HG02623 (cell line): ENCODE results near the gene ZNF536.

Source experiments
- ATAC-seq: cut with Tn5 transposase; IDR thresholded peaks from one replicate; pipeline ENCODE4 v1.9.1; 2021; ENCODE audit warnings: moderate library complexity; ENCODE audit not compliant: unreplicated experiment

Gene ZNF536

DNA sequence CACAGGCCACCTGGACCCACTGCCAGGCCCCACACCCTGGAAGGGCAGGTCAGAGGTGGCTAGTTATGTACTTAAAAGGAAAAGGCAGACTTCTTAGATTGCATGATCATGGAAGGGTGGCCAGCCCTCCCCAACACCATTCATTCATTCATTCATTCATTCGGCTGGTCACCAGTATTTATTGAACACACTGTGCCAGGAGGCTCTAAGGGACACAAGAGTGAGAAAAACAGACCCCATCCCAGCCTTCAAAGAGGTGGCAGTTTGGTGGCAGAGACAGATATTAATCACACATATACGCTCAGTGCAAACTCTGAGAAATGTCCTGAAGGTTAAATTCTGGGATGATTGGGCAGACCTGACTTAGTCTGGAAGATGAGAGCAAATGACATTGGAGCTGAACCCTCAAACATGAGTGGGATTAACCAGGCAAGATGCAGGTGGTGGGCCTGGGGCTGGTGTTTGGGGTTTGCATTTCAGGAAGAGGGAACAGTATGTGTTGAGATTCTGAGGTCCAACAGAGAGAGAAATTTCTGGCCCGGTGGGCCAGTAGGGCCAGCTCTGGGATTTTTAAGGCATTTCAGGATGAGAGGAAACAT lies 147.5 kb downstream of the ZNF536 start:
- ATAC-seq, result no peak

DNA sequence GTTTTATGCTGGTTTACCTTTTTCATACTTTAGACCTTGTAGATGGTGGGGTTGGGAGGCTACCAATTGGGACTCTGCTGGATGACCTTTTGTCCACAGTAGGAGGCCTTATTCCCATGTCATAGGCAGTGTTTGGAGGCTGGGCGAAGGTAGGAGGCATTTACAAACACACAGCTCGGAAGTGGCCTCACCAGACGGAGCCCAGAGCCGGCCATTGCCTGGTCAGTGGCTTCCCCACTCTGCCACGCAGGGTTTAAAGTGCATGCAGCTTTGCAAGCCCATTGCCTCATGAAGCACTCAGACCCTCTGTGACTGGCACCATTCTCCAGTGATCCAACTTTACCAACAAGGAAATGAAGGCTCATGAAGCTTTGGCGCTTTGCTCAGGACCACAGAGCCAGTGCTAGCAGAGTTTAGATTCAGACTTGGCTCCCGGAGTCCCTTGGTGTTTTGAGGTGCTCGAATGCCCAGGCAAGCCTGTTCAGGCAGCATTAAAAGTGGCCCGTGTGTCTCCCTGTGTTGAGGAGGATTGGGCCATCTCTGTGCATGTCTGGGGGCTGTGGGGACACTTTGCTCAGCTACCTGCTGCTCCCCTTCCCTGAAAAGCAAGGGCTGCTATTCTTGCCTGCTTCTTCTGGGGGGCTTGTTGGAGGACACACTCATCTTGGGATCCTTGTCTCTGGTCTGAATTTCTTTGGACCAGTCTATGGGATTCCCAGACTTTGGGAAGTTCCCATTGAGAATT lies 148.7 kb downstream of the ZNF536 start:
- ATAC-seq, result no peak

DNA sequence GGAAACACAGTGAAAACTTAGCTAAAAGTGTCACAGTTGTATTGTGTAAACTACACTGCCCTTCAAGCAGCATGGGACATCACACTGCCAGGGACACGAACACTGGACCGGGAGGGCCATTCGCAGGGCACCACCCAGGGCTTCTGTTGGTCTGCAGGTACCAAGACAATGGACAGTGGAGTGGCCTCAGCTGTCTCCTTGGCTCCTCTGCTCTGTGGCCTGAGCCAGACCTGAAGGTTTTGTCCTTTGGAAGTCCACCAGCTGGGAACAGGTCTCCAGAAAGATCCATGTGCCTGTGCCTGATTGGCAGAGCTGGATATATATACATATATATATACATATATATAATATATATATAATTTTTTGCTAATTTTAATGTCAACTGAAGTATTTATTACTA lies 149.8 kb downstream of the ZNF536 start:
- no peak for ATAC-seq

DNA sequence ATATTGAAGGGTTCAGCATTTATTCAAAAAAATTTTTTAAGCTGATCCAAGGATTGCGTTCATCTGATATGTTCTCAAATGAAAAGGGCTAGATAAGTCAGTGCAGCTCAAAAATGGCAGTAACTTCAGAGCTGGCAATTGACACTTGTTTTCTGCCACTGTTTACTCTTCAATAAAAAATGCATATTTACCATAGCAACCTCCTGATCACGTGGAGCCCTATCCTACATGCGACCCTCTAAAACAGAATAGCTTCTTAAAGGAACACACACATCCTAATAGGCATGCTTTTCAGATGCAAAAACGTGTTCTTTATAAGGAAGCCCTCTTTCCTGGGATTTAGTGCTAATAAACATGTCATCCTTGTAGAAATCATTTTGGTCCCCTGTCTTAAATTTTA lies 150.2 kb downstream of the ZNF536 start:
- no peak for ATAC-seq

DNA sequence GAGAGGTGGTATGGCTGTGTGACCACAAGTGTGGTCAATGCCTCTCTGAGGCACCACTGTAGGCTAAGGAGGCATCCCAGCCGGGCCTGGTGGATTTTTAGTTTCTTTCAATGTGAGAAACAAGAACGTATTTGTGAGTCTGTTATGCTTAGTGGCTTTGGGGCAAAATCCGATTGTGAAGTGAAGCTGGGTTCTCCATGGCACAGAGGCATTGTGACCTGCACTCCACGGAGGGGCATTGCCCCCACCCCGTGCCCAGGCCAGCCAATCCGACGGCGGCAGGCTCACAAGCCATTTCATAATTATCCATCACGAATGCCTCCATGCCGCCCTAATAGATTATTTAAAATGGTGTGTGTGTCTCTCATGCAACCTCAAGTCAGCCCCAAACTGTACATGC lies 151.6 kb downstream of the ZNF536 start:
- ATAC-seq, result no peak

DNA sequence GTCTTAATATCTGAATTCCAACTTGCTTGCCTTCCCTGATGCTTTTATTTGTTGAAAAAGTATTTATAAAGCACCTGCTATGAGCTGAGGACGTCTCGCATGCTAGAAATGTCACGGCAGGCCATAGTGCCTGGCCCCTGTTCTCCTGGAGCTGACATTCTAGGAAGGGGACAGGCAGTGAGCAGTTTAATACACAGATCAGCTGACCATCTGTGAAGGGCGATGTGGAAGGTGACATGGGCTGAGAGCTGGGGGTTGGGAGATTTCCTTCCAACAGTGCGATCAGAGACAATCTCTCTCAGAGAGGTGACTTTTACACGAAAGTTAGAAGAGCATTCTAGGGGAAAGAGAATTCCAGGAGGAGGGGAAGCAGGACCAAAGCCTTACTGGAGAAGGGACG lies 153.2 kb downstream of the ZNF536 start:
- ATAC-seq, result no peak

DNA sequence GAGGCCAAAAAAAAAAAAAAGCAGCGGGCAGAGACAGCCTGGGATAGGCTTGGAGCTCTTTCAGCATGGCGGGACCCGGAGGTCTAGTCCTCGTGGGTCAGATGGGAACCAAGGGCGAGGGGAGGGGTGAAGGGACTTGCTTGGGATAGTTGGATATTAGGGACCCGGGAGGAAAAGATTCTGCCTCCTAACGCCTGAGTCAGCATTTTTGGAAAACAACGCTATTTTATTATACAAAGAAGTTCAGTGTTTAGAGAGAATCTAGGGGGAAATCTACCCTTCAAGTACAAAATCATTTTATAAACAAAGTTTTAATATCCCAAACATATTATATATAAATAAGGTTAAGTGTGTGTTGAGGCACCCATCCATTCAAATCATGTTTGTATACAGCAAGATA lies 156.7 kb downstream of the ZNF536 start:
- ATAC-seq, result no peak

DNA sequence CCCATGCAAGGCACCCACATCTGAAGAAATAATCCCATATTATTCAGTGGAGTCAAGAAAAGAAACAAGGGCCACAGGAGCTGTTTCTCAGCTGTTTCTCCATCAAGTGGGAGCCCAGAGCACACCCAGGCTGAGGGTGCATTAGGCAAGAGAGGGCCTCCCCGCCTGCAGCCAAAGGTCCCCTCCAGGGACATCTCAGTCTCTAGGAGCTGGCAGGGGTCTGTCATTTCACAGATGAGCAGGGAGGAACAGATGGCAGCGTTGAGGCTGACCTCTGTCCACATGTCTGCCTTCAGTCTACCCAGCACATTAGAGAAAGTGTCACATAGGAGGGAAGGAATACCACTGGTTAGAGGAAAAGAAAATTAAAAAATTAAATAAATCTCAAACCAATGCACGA lies 157.7 kb downstream of the ZNF536 start:
- no peak for ATAC-seq

DNA sequence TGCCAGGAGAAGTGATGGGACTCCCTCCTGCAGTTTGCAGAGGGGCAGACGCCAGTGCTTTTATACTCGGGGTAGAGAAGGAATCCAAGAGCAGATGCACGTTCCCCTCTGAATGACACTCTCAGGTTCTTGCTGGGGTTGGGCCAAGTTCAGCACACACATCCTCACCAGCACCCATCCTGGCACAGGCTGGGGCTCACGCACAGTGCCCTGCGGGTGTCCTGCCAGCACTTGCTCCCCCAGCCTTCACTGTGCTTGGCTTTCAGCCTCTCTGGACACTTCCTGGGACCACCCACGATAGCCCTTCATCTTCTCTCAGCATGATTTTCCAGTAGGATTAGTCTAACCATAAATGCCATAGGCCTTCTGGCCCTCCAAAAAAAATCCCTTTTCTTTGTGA lies 158.6 kb downstream of the ZNF536 start:
- ATAC-seq, result no peak

DNA sequence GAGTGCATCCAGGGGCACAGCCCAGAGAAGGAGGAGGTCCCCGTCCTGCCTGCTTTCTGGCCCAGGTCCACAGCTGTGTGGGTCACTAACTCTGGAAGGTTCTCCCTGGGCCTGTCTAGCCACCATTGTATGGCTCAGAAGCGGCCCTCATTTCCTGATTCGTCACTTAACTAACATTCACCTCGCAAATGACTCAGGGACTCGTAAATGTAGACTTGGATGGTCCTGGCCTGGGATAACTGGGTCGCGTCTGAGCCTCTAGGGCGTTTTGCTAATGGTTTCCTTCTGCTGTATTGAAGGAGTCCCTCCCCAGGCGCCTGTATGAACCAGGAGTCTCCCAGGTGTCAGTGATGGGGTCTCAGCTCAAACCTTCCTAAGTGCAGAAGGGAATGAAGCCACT lies 162.8 kb downstream of the ZNF536 start:
- no peak for ATAC-seq

DNA sequence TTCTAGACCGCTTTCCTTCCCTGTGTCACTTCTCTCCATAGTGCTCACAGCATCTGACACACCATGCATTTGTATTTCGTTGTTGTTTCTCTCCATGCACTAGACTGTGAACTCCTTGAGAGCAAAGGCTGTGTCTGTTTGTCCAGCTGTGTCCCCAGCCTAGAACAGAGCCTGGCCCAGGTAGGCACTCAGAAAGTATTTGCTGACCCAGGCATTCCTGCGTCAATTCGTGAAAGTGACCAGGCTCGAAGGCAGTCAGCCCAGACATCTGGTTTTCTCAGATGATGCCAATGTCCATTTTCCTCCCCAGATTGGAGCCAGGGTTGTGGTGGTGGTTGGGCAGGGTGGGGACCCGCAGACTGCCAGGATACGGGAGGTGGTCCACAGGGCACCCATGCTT lies 164.8 kb downstream of the ZNF536 start:
- no peak for ATAC-seq

DNA sequence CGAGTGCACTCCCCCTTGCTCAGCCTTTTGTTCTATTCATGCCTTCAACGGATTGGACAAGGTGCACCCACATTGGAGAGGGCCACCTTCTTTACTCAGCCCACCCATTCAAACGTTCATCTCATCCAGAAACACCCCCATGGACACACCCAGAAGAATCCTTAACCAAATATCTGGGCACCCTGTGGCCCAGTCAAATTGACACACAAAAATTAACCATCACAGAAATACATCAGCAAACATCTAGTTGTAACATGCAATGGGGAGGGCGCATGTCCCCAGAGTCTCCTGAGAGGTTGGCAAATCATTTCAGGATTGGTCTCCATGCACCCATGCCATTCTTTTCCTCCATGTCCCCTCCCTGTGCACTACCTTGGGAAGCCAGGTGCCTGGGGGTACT lies 167.1 kb downstream of the ZNF536 start:
- ATAC-seq, result no peak

DNA sequence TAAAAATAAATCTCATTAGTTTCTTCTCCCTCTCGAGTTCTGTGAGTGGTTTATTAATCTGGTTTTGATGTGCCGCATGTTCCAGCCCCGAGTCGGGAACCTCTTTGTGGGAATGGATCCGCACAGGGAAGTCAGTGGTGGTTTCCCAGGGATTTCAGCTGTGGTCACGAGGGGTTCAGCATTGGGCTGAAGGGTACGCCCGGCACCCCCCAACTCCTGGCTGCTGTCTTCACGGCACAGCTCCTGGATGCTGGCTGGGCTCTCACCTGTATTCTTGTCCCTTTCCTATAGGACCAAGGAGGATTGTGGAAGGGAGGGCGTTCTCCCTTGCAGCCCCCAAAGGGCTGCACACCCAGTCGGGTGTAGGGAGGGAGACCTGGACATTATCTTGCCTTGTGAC lies 167.8 kb downstream of the ZNF536 start:
- ATAC-seq, result no peak

DNA sequence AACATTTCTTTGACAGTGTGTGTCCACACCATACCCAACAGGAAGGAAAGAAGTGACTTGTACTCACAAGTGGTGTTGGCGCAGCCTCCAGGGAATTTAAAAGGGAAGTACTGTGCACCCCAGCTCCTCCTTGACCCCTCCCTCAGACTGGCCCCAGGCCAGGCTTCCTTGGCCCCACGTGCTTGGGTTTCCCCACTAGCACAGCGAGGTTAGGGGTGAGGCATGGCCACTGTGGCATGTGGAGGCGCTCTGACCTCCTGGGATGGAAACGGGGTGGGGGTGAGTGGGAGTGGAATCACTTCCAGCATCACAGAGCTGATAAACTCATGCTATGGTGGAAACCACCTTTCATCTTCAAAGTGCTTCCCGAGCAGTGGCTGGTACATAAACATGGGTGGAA lies 168.6 kb downstream of the ZNF536 start:
- no peak for ATAC-seq

DNA sequence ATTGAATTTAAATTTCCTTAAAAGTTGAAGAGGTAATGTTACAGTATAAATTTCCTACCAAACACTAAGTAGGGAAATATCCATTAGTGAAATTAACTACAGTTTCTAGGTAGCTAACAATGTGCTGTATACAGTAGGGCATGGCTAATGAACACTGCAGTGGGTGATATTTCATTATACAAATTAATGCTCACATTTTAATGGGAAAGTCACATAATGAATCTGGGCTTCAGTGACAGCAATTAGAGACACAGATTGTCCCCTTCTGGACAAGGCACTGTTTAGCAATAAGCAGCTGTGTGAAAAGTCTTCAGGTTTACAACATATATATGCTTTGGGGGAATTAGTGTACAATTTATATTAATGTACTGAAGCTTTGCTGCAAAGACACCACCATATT lies 169.4 kb downstream of the ZNF536 start:
- ATAC-seq, result no peak

DNA sequence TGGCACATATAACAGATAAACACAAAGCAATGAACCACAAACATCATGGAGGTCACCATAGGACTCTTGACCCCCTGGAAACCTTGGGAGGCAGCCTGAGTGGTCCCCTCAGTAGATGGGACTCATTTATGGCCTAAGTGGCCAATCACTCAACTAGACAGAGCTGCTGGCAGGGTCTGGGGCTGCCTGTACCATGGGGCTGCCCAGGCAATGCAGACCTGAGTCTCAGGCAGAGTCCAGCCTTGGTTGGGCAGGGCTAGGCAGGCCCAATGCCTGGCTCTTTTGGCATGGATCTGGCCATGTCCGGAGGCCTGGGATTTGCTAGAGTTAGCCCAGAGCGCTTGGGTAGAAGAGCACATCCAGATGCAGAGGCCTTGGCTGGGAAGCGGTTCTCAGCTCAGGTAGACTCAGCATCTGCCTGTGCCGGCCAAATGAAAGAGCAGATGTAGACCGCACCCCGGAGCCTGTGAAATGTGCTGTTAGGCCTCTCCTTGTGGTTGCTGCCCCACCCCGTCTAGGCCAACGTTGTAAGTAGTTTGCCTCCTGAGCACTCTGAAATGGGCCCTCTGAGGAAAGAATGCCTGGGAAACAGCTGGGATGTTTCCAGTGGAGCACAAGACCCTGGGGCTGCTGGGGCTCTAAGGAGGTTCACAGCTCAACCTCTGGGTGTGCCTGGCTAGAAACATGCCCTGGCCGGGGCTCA lies 171.2 kb downstream of the ZNF536 start:
- no peak for ATAC-seq

DNA sequence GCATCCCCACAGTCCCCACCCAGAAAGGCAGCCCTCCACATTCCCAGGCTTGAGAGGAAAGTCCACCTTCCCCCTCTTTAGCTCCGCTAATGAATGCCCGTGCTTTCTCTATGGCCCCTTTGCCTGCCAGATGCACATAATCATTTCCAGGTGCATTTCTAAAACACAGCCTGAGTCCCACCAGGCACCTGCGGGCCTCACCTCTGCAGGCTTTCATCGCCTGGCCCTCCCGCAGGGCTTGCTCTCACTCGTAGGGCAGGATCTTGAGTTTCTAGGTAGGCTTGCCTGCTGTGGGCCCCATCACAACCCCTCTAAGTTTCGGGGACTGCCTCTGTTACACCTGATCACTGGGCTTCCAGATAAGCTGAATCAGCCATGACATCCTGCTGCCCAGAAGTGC lies 173.6 kb downstream of the ZNF536 start:
- no peak for ATAC-seq

DNA sequence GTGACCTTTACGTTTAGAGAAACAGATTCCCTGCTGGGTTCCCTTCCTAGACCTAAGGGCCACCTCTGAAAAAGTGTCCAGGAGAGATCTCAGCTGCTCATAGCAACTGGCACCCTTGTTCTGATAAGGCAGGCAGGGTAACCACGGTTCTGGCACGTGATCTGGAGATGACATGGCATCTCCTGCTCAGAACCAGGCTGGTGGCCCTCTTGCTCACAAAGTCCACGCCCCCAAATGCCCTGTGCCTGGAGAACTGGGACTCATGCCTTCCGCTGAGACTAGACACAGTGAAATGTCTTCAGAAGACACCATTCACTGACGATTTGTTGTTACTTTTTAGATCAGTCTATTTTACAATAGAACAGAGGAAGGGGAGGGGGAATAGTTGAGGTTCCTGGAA lies 174.1 kb downstream of the ZNF536 start:
- no peak for ATAC-seq

DNA sequence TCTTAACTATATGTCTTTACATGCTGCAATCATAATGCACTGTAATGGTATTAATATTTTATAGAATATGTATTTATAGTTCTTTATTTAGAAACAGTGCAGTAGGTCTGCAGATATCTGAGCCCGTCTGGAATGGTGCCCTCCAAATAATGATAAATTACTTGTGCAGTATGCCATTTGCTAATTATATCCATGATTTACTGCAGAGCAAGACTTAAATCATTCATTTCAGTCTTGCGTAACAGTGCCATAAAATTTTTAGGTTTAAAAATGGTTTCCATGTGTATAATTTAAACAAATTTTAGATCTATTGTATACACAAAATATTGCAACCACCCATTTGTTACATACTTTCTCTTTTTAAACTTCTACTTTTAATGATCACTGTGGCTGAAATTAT lies 175.1 kb downstream of the ZNF536 start:
- ATAC-seq, result no peak

DNA sequence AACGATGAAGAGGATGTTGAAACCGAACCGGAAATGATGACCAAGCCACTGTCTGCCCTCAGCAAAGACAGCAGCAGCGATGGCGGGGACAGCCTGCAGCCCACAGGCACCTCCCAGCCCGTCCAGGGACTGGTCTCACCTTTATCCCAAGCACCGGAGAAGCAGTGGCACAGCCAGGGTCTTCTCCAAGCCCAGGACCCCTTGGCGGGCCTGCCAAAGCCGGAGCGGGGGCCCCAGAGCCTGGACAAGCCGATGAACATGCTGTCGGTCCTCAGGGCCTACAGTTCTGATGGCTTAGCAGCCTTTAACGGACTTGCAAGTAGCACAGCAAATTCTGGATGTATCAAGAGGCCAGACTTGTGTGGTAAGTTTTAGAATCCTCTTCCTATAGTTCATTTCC lies 177.0 kb downstream of the ZNF536 start:
- ATAC-seq, result no peak

DNA sequence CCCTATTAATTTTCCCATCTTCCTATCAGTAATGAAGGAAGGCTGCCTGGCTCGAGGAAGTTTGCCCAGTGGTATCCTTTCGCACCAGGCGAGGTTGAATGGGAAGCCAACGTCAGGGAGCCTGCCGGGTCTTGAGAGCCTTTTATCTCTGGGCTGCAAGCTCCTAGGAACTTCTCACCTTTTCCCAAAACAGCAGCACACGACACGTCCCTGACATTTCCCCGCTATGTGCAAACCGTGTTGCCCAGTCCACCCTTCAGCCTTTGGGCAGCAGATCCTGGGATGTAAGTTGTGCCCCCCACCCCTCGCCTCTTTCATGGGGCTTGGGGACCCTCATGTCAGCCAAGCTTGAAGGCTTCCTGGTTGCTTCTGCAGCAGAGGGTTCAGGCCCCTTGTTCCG lies 179.1 kb downstream of the ZNF536 start:
- no peak for ATAC-seq

DNA sequence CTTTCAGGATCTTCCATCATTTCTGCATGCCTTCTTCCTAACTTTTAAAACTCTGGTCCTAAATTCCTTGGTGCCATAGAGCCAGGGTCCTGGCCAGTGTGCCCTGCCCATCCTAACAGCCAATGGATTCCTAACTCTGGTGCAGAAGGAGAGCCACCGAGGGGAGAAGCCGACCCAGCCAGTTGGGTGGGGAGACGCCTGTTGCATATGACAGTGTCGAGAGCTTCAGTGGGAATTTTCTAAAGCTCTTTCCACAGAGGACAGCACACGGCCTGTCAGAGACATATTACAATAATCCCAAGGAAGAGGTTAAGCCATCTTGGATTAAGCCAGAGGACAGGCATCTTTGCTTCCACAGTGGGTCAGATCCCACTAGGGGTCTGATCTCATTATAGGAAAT lies 180.4 kb downstream of the ZNF536 start:
- ATAC-seq, result no peak
